Measurements from ENCODE around the gene MAD2L2.

MAD2L2 gene

GRCh38 chr1:11645270-11645669 lies 35.7 kb downstream of the MAD2L2 start:
- no peak for TF ChIP-seq SIN3A (IDR thresholded peaks at IDR 0.05; ENCODE audit: borderline replicate concordance, insufficient read depth, low read length)
- TF ChIP-seq TAF1 (IDR thresholded peaks at IDR 0.05; ENCODE audit: borderline replicate concordance, insufficient read depth, low read length) = no peak
- no peak for TF ChIP-seq REST (IDR thresholded peaks at IDR 0.05; ENCODE audit: insufficient read depth in 1 of 2, low read depth in 2 of 2, low read length in 2 of 2)
- TF ChIP-seq POLR2AphosphoS5 (IDR thresholded peaks at IDR 0.05; ENCODE audit: low read depth, low read length) = no peak
- no peak for TF ChIP-seq FOXP2 (optimal IDR thresholded peaks at IDR 0.05; ENCODE audit: borderline replicate concordance, extremely low read depth, extremely low read length, insufficient read depth)

GRCh38 chr1:11643782-11644181 lies 37.2 kb downstream of the MAD2L2 start:
- TF ChIP-seq FOXP2 (optimal IDR thresholded peaks at IDR 0.05; ENCODE audit: borderline replicate concordance, extremely low read depth, extremely low read length, insufficient read depth) (no peak), SIN3A (IDR thresholded peaks at IDR 0.05; ENCODE audit: borderline replicate concordance, insufficient read depth, low read length) (no peak), POLR2AphosphoS5 (IDR thresholded peaks at IDR 0.05; ENCODE audit: low read depth, low read length) (no peak), TAF1 (IDR thresholded peaks at IDR 0.05; ENCODE audit: borderline replicate concordance, insufficient read depth, low read length) (no peak), REST (IDR thresholded peaks at IDR 0.05; ENCODE audit: insufficient read depth in 1 of 2, low read depth in 2 of 2, low read length in 2 of 2) (no peak)

GRCh38 chr1:11642418-11643017 lies 38.4 kb downstream of the MAD2L2 start:
- TF ChIP-seq REST (IDR thresholded peaks at IDR 0.05; ENCODE audit: insufficient read depth in 1 of 2, low read depth in 2 of 2, low read length in 2 of 2) = peak; percentile 39 to 51; a peak in 2 of 4 replicates

- TF ChIP-seq SIN3A (IDR thresholded peaks at IDR 0.05; ENCODE audit: borderline replicate concordance, insufficient read depth, low read length) (no peak), POLR2AphosphoS5 (IDR thresholded peaks at IDR 0.05; ENCODE audit: low read depth, low read length) (no peak), REST (IDR thresholded peaks at IDR 0.05; ENCODE audit: insufficient read depth in 1 of 2, low read depth in 2 of 2, low read length in 2 of 2) (no peak), FOXP2 (optimal IDR thresholded peaks at IDR 0.05; ENCODE audit: borderline replicate concordance, extremely low read depth, extremely low read length, insufficient read depth) (no peak), TAF1 (IDR thresholded peaks at IDR 0.05; ENCODE audit: borderline replicate concordance, insufficient read depth, low read length) (no peak)
These were observed 39.1 kb downstream of the MAD2L2 start for GRCh38 chr1:11641776-11642305.

GRCh38 chr1:11640944-11641343 lies 40.0 kb downstream of the MAD2L2 start:
- TF ChIP-seq SIN3A (IDR thresholded peaks at IDR 0.05; ENCODE audit: borderline replicate concordance, insufficient read depth, low read length) (no peak), POLR2AphosphoS5 (IDR thresholded peaks at IDR 0.05; ENCODE audit: low read depth, low read length) (no peak), REST (IDR thresholded peaks at IDR 0.05; ENCODE audit: insufficient read depth in 1 of 2, low read depth in 2 of 2, low read length in 2 of 2) (no peak), FOXP2 (optimal IDR thresholded peaks at IDR 0.05; ENCODE audit: borderline replicate concordance, extremely low read depth, extremely low read length, insufficient read depth) (no peak), TAF1 (IDR thresholded peaks at IDR 0.05; ENCODE audit: borderline replicate concordance, insufficient read depth, low read length) (no peak)

All from PFSK-1 (cell line).